ENCODE results near the gene CDKN2AIP. TPM values are rescaled to one million over a fixed set of nuclear protein-coding genes. Genes with fewer than 3 reads are reported as not detected.

Gene CDKN2AIP
- total and polyA plus RNA-seq, 8 donors: 11.0 to 44.3 (median 22.3) TPM

GRCh38 chr4:183397741-183398297 lies 46.6 kb upstream of the CDKN2AIP start:
- Histone ChIP-seq H3K4me3 (peak overlapping the region; percentile 42 to 51 (median 46)), H3K27me3 (no peaks in the 10 kb centered on the region), H3K4me1 (peaks cover 5 to 25% (median 7%) of the 10 kb centered on the region in 4 donors), H3K9me3 (no peaks in the 10 kb centered on the region), H3K27ac (peak overlapping the region in 4 of 5 donors; percentile 36 to 64 (median 58)), H3K36me3 (no peaks in the 10 kb centered on the region)
- TF ChIP-seq, protein P1, sequence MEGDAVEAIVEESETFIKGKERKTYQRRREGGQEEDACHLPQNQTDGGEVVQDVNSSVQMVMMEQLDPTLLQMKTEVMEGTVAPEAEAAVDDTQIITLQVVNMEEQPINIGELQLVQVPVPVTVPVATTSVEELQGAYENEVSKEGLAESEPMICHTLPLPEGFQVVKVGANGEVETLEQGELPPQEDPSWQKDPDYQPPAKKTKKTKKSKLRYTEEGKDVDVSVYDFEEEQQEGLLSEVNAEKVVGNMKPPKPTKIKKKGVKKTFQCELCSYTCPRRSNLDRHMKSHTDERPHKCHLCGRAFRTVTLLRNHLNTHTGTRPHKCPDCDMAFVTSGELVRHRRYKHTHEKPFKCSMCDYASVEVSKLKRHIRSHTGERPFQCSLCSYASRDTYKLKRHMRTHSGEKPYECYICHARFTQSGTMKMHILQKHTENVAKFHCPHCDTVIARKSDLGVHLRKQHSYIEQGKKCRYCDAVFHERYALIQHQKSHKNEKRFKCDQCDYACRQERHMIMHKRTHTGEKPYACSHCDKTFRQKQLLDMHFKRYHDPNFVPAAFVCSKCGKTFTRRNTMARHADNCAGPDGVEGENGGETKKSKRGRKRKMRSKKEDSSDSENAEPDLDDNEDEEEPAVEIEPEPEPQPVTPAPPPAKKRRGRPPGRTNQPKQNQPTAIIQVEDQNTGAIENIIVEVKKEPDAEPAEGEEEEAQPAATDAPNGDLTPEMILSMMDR (IDR thresholded peaks at IDR 0.05): no peak
- TF ChIP-seq EP300 (IDR thresholded peaks at IDR 0.05): no peak
- no peak for TF ChIP-seq POLR2A (IDR thresholded peaks at IDR 0.05)
- no peak for TF ChIP-seq POLR2AphosphoS5 (IDR thresholded peaks at IDR 0.05)
- DNase-seq: no peak
- 78 to 89% (median 84%) methylated on average over 14 of the region's 14 CpGs for WGBS, 5 donors
- intact Hi-C loops (cut with DNase I; ENCODE audit: low total_unique reads): no loop called here

DNA sequence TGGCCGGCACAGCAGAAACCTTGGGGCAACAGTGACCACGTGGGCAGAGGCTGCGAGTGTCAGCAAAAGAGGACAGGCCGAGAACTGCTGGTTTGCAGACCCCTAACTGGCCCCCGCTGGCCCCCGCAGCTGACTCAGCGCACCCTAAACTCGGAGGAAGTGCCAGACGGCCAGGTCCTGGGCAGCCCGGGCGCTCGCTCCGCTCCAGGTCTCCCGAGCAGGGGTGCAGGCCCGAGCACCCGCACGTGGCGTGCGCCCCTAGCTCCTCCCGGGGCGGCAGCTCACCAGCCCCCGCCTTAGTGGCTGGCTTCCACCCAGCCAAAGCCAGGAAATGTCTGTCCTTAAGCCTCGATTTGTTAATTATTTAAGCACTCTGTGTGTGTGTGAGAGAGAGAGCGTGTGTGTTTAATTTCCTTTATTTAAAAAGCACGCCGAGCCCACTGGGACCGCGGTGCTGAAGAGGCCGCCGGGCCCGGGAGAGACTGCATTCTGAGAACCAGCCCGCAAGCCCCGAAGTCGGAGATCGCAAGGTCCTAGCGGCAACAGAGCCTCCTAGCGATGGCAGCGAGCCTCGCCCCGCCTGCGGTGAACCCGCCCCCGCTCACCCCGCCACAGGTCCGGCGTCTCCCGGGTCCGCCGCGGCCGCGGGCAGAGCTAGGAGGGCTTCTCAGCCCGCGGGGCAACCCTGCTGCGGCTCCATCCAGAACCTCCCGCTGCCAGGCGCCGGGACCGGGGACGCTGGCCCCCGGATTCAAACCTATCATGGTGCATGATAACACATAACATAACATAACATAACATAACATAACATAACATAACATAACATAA lies 45.9 kb upstream of the CDKN2AIP start:
- peak; percentile 74 to 88 for DNase-seq
- peaks cover 5 to 25% (median 7%) of the 10 kb centered on the region in 4 donors for H3K4me1 ChIP-seq
- peak overlapping the region; percentile 36 to 64 (median 59) for H3K27ac ChIP-seq
- intact Hi-C loops (cut with DNase I; ENCODE audit: low total_unique reads): no loop called here
- TF ChIP-seq, protein P1 (IDR thresholded peaks at IDR 0.05): peak in 5 of 7 experiments; percentile 35 to 60 (median 56)
- TF ChIP-seq EP300 (IDR thresholded peaks at IDR 0.05) (no peak), POLR2AphosphoS5 (IDR thresholded peaks at IDR 0.05) (no peak), POLR2A (IDR thresholded peaks at IDR 0.05) (no peak)
- no peaks in the 10 kb centered on the region for H3K9me3 ChIP-seq
- H3K27me3 ChIP-seq: no peaks in the 10 kb centered on the region
- H3K36me3 ChIP-seq: no peaks in the 10 kb centered on the region
- H3K4me3 ChIP-seq: peak overlapping the region; percentile 42 to 51 (median 46)
- 1 to 3% (median 2%) methylated on average over 44 to 61 of the region's 61 CpGs for WGBS, 5 donors

GRCh38 chr4:183399126-183399522 lies 45.3 kb upstream of the CDKN2AIP start:
- TF ChIP-seq POLR2A (IDR thresholded peaks at IDR 0.05): no peak
- no peak for TF ChIP-seq EP300 (IDR thresholded peaks at IDR 0.05)
- no peak for TF ChIP-seq POLR2AphosphoS5 (IDR thresholded peaks at IDR 0.05)
- TF ChIP-seq, protein P1 (IDR thresholded peaks at IDR 0.05): no peak
- peak overlapping the region; percentile 42 to 51 (median 46) for H3K4me3 ChIP-seq
- peaks cover 5 to 25% (median 7%) of the 10 kb centered on the region in 4 donors for H3K4me1 ChIP-seq
- 81 to 88% (median 83%) methylated on average over 15 of the region's 15 CpGs for WGBS, 5 donors
- DNase-seq: no peak
- H3K9me3 ChIP-seq: no peaks in the 10 kb centered on the region
- intact Hi-C loops (cut with DNase I; ENCODE audit: low total_unique reads): no loop called here
- peak overlapping the region in 2 of 5 donors; percentile 36 to 58 for H3K27ac ChIP-seq
- H3K27me3 ChIP-seq: no peaks in the 10 kb centered on the region
- no peaks in the 10 kb centered on the region for H3K36me3 ChIP-seq

GRCh38 chr4:183399616-183400015 lies 44.8 kb upstream of the CDKN2AIP start:
- WGBS, 5 donors: 69 to 85% (median 80%) methylated on average over 12 of the region's 12 CpGs
- no peaks in the 10 kb centered on the region for H3K36me3 ChIP-seq
- intact Hi-C loops (cut with DNase I; ENCODE audit: low total_unique reads): loop anchor here (10.0 kb wide), 2 partner anchors 135 to 325 kb away; no protein-coding TSS in a partner anchor
- TF ChIP-seq, protein P1 (IDR thresholded peaks at IDR 0.05): no peak
- TF ChIP-seq POLR2A (IDR thresholded peaks at IDR 0.05): no peak
- TF ChIP-seq POLR2AphosphoS5 (IDR thresholded peaks at IDR 0.05): no peak
- TF ChIP-seq EP300 (IDR thresholded peaks at IDR 0.05): no peak
- H3K27me3 ChIP-seq: no peaks in the 10 kb centered on the region
- H3K4me3 ChIP-seq: no peak overlapping the region
- no peak overlapping the region for H3K27ac ChIP-seq
- H3K9me3 ChIP-seq: no peaks in the 10 kb centered on the region
- H3K4me1 ChIP-seq: peaks cover 5 to 25% (median 7%) of the 10 kb centered on the region in 4 donors
- DNase-seq: no peak

Measured in stomach (tissue), 9 donors.